Parathyroid adenoma (tissue), 2 donors: ENCODE results near the gene ARFGAP1.

Experiments used
- H2AFZ ChIP-seq: fragments of 300-600 bp; sonication (generic); one replicate; pipeline ENCODE4 v1.7.0; 2017; ENCODE audit warnings: antibody characterized with exemption, mild to moderate bottlenecking
- H3K27ac ChIP-seq: fragments of 300-600 bp; sonication (generic); one replicate; pipeline ENCODE4 v1.7.0; 2017
- H3K27me3 ChIP-seq: fragments of 300-600 bp; sonication (generic); one replicate; pipeline ENCODE4 v1.7.0; 2017; ENCODE audit warnings: low read length; ENCODE audit not compliant: control insufficient read depth, insufficient read depth
- H3K36me3 ChIP-seq: fragments of 300-600 bp; sonication (generic); one replicate; pipeline ENCODE4 v1.7.0; 2017; ENCODE audit warnings: low read length; ENCODE audit not compliant: control insufficient read depth, insufficient read depth
- H3K4me1 ChIP-seq: fragments of 300-600 bp; sonication (generic); one replicate; pipeline ENCODE4 v1.7.0; 2017; ENCODE audit warnings: control low read depth
- H3K4me2 ChIP-seq: fragments of 300-600 bp; sonication (generic); one replicate; pipeline ENCODE4 v1.7.0; 2017; ENCODE audit warnings: low read length
- H3K4me3 ChIP-seq: fragments of 300-600 bp; sonication (generic); one replicate; pipeline ENCODE4 v1.7.0; 2017; ENCODE audit warnings: low read depth, low read length
- H3K79me2 ChIP-seq: fragments of 300-600 bp; sonication (generic); one replicate; pipeline ENCODE4 v1.7.0; 2017; ENCODE audit warnings: control low read depth
- H3K9ac ChIP-seq: fragments of 300-600 bp; sonication (generic); one replicate; pipeline ENCODE4 v1.7.0; 2017; ENCODE audit warnings: mild to moderate bottlenecking
- H3K9me3 ChIP-seq: fragments of 300-600 bp; sonication (generic); one replicate; pipeline ENCODE4 v1.7.0; 2017; ENCODE audit warnings: low read length; ENCODE audit not compliant: control insufficient read depth
- CTCF ChIP-seq: fragments of 300-600 bp; sonication (generic); IDR thresholded peaks from one replicate; pipeline ENCODE4 v1.7.0; 2017; ENCODE audit warnings: antibody characterized with exemption, mild to moderate bottlenecking
- donor health status: primary hyperparathyroidism.

Gene ARFGAP1

GRCh38 chr20:63337786-63338420 is 65.3 kb downstream of the ARFGAP1 start:
- no peak overlapping the region for H2AFZ ChIP-seq
- no peaks in the 10 kb centered on the region for H3K27me3 ChIP-seq
- H3K4me3 ChIP-seq: no peak overlapping the region
- H3K9me3 ChIP-seq: no peaks in the 10 kb centered on the region
- no peak overlapping the region for H3K9ac ChIP-seq
- H3K4me1 ChIP-seq: peaks cover 54% of the 10 kb centered on the region
- H3K79me2 ChIP-seq: peaks cover 26% of the 10 kb centered on the region
- no peak for TF ChIP-seq CTCF
- peak overlapping the region; percentile 97 for H3K27ac ChIP-seq
- no peaks in the 10 kb centered on the region for H3K36me3 ChIP-seq
- H3K4me2 ChIP-seq: no peak overlapping the region
